ENCODE results near the gene RBBP5.

GRCh38 chr1:205124726-205125125 lies 2.9 kb upstream of the RBBP5 start:
- TF ChIP-seq RARB (CRISPR knock-in tag; IDR thresholded peaks at IDR 0.05) (no peak), ZNF70 (CRISPR knock-in tag; IDR thresholded peaks at IDR 0.05) (no peak), TCF4 (CRISPR knock-in tag; IDR thresholded peaks at IDR 0.05; ENCODE audit: borderline replicate concordance) (no peak), ESRRG (CRISPR knock-in tag; IDR thresholded peaks at IDR 0.05) (no peak), ARNTL (CRISPR knock-in tag; IDR thresholded peaks at IDR 0.05; ENCODE audit: borderline replicate concordance, low read depth) (no peak), CREB5 (CRISPR knock-in tag; IDR thresholded peaks at IDR 0.05; ENCODE audit: low read depth) (no peak), ZFP3 (CRISPR knock-in tag; IDR thresholded peaks at IDR 0.05) (no peak), ZFP30 (CRISPR knock-in tag; IDR thresholded peaks at IDR 0.05) (no peak), TOX (CRISPR knock-in tag; IDR thresholded peaks at IDR 0.05; ENCODE audit: borderline replicate concordance) (no peak), PPARA (CRISPR knock-in tag; IDR thresholded peaks at IDR 0.05; ENCODE audit: borderline replicate concordance) (no peak), ZNF565 (CRISPR knock-in tag; conservative IDR thresholded peaks at IDR 0.05; ENCODE audit: low read depth) (no peak)
- TF ChIP-seq, protein P1, sequence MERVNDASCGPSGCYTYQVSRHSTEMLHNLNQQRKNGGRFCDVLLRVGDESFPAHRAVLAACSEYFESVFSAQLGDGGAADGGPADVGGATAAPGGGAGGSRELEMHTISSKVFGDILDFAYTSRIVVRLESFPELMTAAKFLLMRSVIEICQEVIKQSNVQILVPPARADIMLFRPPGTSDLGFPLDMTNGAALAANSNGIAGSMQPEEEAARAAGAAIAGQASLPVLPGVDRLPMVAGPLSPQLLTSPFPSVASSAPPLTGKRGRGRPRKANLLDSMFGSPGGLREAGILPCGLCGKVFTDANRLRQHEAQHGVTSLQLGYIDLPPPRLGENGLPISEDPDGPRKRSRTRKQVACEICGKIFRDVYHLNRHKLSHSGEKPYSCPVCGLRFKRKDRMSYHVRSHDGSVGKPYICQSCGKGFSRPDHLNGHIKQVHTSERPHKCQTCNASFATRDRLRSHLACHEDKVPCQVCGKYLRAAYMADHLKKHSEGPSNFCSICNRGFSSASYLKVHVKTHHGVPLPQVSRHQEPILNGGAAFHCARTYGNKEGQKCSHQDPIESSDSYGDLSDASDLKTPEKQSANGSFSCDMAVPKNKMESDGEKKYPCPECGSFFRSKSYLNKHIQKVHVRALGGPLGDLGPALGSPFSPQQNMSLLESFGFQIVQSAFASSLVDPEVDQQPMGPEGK (CRISPR knock-in tag; IDR thresholded peaks at IDR 0.05; ENCODE audit: borderline replicate concordance), result no peak
- TF ChIP-seq, protein P2, sequence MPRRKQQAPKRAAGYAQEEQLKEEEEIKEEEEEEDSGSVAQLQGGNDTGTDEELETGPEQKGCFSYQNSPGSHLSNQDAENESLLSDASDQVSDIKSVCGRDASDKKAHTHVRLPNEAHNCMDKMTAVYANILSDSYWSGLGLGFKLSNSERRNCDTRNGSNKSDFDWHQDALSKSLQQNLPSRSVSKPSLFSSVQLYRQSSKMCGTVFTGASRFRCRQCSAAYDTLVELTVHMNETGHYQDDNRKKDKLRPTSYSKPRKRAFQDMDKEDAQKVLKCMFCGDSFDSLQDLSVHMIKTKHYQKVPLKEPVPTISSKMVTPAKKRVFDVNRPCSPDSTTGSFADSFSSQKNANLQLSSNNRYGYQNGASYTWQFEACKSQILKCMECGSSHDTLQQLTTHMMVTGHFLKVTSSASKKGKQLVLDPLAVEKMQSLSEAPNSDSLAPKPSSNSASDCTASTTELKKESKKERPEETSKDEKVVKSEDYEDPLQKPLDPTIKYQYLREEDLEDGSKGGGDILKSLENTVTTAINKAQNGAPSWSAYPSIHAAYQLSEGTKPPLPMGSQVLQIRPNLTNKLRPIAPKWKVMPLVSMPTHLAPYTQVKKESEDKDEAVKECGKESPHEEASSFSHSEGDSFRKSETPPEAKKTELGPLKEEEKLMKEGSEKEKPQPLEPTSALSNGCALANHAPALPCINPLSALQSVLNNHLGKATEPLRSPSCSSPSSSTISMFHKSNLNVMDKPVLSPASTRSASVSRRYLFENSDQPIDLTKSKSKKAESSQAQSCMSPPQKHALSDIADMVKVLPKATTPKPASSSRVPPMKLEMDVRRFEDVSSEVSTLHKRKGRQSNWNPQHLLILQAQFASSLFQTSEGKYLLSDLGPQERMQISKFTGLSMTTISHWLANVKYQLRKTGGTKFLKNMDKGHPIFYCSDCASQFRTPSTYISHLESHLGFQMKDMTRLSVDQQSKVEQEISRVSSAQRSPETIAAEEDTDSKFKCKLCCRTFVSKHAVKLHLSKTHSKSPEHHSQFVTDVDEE (CRISPR knock-in tag; IDR thresholded peaks at IDR 0.05), result no peak

Data from SK-N-SH treated with all-trans-retinoic acid at 6 μM for 48 hours (cell line).